ENCODE data around the gene KIDINS220.

- TF ChIP-seq, protein P1, sequence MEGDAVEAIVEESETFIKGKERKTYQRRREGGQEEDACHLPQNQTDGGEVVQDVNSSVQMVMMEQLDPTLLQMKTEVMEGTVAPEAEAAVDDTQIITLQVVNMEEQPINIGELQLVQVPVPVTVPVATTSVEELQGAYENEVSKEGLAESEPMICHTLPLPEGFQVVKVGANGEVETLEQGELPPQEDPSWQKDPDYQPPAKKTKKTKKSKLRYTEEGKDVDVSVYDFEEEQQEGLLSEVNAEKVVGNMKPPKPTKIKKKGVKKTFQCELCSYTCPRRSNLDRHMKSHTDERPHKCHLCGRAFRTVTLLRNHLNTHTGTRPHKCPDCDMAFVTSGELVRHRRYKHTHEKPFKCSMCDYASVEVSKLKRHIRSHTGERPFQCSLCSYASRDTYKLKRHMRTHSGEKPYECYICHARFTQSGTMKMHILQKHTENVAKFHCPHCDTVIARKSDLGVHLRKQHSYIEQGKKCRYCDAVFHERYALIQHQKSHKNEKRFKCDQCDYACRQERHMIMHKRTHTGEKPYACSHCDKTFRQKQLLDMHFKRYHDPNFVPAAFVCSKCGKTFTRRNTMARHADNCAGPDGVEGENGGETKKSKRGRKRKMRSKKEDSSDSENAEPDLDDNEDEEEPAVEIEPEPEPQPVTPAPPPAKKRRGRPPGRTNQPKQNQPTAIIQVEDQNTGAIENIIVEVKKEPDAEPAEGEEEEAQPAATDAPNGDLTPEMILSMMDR (IDR thresholded peaks at IDR 0.05; ENCODE audit: low read depth, low read length, missing input control): no peak
- TF ChIP-seq, protein P2, sequence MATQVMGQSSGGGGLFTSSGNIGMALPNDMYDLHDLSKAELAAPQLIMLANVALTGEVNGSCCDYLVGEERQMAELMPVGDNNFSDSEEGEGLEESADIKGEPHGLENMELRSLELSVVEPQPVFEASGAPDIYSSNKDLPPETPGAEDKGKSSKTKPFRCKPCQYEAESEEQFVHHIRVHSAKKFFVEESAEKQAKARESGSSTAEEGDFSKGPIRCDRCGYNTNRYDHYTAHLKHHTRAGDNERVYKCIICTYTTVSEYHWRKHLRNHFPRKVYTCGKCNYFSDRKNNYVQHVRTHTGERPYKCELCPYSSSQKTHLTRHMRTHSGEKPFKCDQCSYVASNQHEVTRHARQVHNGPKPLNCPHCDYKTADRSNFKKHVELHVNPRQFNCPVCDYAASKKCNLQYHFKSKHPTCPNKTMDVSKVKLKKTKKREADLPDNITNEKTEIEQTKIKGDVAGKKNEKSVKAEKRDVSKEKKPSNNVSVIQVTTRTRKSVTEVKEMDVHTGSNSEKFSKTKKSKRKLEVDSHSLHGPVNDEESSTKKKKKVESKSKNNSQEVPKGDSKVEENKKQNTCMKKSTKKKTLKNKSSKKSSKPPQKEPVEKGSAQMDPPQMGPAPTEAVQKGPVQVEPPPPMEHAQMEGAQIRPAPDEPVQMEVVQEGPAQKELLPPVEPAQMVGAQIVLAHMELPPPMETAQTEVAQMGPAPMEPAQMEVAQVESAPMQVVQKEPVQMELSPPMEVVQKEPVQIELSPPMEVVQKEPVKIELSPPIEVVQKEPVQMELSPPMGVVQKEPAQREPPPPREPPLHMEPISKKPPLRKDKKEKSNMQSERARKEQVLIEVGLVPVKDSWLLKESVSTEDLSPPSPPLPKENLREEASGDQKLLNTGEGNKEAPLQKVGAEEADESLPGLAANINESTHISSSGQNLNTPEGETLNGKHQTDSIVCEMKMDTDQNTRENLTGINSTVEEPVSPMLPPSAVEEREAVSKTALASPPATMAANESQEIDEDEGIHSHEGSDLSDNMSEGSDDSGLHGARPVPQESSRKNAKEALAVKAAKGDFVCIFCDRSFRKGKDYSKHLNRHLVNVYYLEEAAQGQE (IDR thresholded peaks at IDR 0.05): no peak
- TF ChIP-seq RAD21 (IDR thresholded peaks at IDR 0.05) (no peak), SP1 (IDR thresholded peaks at IDR 0.05) (no peak), JUND (IDR thresholded peaks at IDR 0.05) (no peak), TAF1 (conservative IDR thresholded peaks at IDR 0.05) (no peak), EGR1 (IDR thresholded peaks at IDR 0.05; ENCODE audit: low read depth in 2 of 2) (no peak), RXRA (IDR thresholded peaks at IDR 0.05) (no peak), HNF4G (IDR thresholded peaks at IDR 0.05) (no peak), GABPA (IDR thresholded peaks at IDR 0.05 in 1 of 2, conservative IDR thresholded peaks at IDR 0.05 in 1 of 2) (no peak)
- TF ChIP-seq, protein P3, sequence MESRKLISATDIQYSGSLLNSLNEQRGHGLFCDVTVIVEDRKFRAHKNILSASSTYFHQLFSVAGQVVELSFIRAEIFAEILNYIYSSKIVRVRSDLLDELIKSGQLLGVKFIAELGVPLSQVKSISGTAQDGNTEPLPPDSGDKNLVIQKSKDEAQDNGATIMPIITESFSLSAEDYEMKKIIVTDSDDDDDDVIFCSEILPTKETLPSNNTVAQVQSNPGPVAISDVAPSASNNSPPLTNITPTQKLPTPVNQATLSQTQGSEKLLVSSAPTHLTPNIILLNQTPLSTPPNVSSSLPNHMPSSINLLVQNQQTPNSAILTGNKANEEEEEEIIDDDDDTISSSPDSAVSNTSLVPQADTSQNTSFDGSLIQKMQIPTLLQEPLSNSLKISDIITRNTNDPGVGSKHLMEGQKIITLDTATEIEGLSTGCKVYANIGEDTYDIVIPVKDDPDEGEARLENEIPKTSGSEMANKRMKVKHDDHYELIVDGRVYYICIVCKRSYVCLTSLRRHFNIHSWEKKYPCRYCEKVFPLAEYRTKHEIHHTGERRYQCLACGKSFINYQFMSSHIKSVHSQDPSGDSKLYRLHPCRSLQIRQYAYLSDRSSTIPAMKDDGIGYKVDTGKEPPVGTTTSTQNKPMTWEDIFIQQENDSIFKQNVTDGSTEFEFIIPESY (IDR thresholded peaks at IDR 0.05): no peak
- TF ChIP-seq, protein P4, sequence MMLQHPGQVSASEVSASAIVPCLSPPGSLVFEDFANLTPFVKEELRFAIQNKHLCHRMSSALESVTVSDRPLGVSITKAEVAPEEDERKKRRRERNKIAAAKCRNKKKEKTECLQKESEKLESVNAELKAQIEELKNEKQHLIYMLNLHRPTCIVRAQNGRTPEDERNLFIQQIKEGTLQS (IDR thresholded peaks at IDR 0.05): no peak
These were observed 18.8 kb upstream of the KIDINS220 start for GRCh38 chr2:8856176-8856575.
